ENCODE data around the gene KIRREL3. TPM values are rescaled to one million over a fixed set of nuclear protein-coding genes. Genes with fewer than 3 reads are reported as not detected.
"Not testable (repeated sequence)": the region's sequence is repeated elsewhere in the genome, so short reads cannot be mapped to it uniquely, and the experiment has no call there.

Gene KIRREL3
- total and polyA plus RNA-seq, 9 of the 15 experiments (the other 6 are each of a cell fraction or from before 2014, with no cell fraction given) = 0.04 to 0.10 TPM; not detected in 7

- H3K27ac ChIP-seq (ENCODE audit: extremely low read depth, low read depth, low read length) = no peak overlapping the region
- ChIA-PET POLR2A (no interaction called here), CTCF (ENCODE audit: low intra/inter-chr PET ratio) (no interaction called here)
- no peaks in the 10 kb centered on the region for H3K79me2 ChIP-seq (ENCODE audit: control insufficient read depth, insufficient read depth, low read length)
- H3K9me3 ChIP-seq (replicated peaks; ENCODE audit: control insufficient read depth, insufficient read depth, low read depth, low read length) = no peaks in the 10 kb centered on the region
- no peak overlapping the region for H2AFZ ChIP-seq (ENCODE audit: low read depth, low read length)
- no TSS peak for BruUV-seq (replicated peaks)
- ATAC-seq (no peak), DNase-seq (ENCODE audit: extremely low read depth in 1 of 4, low spot score in 3 of 4) (no peak), FAIRE-seq (no peak)
- TF ChIP-seq SMAD3 (CRISPR knock-in tag; conservative IDR thresholded peaks at IDR 0.05) (no peak), IRF1 (CRISPR knock-in tag; IDR thresholded peaks at IDR 0.05; ENCODE audit: borderline replicate concordance) (no peak), ZNF551 (CRISPR knock-in tag; IDR thresholded peaks at IDR 0.05) (no peak), NUFIP1 (IDR thresholded peaks at IDR 0.05; ENCODE audit: partially characterized antibody) (no peak), FOXK1 (CRISPR knock-in tag; IDR thresholded peaks at IDR 0.05; ENCODE audit: borderline replicate concordance) (no peak), SOX6 (IDR thresholded peaks at IDR 0.05) (no peak), EP400 (IDR thresholded peaks at IDR 0.05) (no peak), BCOR (IDR thresholded peaks at IDR 0.05) (no peak), XRCC3 (IDR thresholded peaks at IDR 0.05) (no peak), ZNF431 (CRISPR knock-in tag; IDR thresholded peaks at IDR 0.05) (no peak), MAFG (tag; conservative IDR thresholded peaks at IDR 0.05) (no peak), CHCHD3 (CRISPR knock-in tag; IDR thresholded peaks at IDR 0.05) (no peak), DNMT1 (IDR thresholded peaks at IDR 0.05) (no peak), ETV6 (IDR thresholded peaks at IDR 0.05; ENCODE audit: borderline replicate concordance in 1 of 2, low read depth in 2 of 2, low read length in 1 of 2) (no peak), ETV6 (CRISPR knock-in tag; IDR thresholded peaks at IDR 0.05; ENCODE audit: borderline replicate concordance) (no peak)
- no peaks in the 10 kb centered on the region for H3K36me3 ChIP-seq (ENCODE audit: control insufficient read depth, insufficient read depth, low read length)
- no peaks in the 10 kb centered on the region for H3K9me1 ChIP-seq (ENCODE audit: control insufficient read depth, insufficient read depth, low read length)
- H4K20me1 ChIP-seq (replicated peaks; ENCODE audit: control insufficient read depth, insufficient read depth, low read length) = no peaks in the 10 kb centered on the region
- no peaks in the 10 kb centered on the region for H3K4me1 ChIP-seq (replicated peaks in 1 of 2; ENCODE audit: control insufficient read depth in 2 of 2, insufficient read depth in 2 of 2, low read length in 2 of 2)
- no peak overlapping the region for H3K9ac ChIP-seq (ENCODE audit: insufficient read depth in 1 of 2, low read depth in 2 of 2, low read length in 2 of 2)
- H3K4me3 ChIP-seq = no peak overlapping the region
- no peak overlapping the region for H3K4me2 ChIP-seq (ENCODE audit: insufficient read depth, low read length)
- no peaks in the 10 kb centered on the region for H3K27me3 ChIP-seq (ENCODE audit: control insufficient read depth in 2 of 2, insufficient read depth in 2 of 2, low read length in 2 of 2)
- in situ Hi-C loops (cut with MboI) = no loop called here
- WGBS (ENCODE audit: insufficient coverage, low coverage, missing lambda C conversion rate) = 0% methylated on average over 10 of the region's 10 CpGs
- intact Hi-C loops (cut with micrococcal nuclease) = no loop called here
Observed at GRCh38 chr11:126956635-126957034, 43.9 kb downstream of the KIRREL3 start.

GRCh38 chr11:126952533-126952932 is 48.0 kb downstream of the KIRREL3 start:
- DNase-seq (ENCODE audit: extremely low read depth in 1 of 4, low spot score in 3 of 4); H3K27me3 ChIP-seq (ENCODE audit: control insufficient read depth in 2 of 2, insufficient read depth in 2 of 2, low read length in 2 of 2); intact Hi-C loops (cut with micrococcal nuclease); H4K20me1 ChIP-seq (replicated peaks; ENCODE audit: control insufficient read depth, insufficient read depth, low read length); H3K4me2 ChIP-seq (ENCODE audit: insufficient read depth, low read length); H3K36me3 ChIP-seq (ENCODE audit: control insufficient read depth, insufficient read depth, low read length); in situ Hi-C loops (cut with MboI); BruUV-seq (replicated peaks); ATAC-seq; H3K79me2 ChIP-seq (ENCODE audit: control insufficient read depth, insufficient read depth, low read length); H3K27ac ChIP-seq (ENCODE audit: extremely low read depth, low read depth, low read length); H3K4me3 ChIP-seq; H3K9ac ChIP-seq (ENCODE audit: insufficient read depth in 1 of 2, low read depth in 2 of 2, low read length in 2 of 2); H3K4me1 ChIP-seq (replicated peaks in 1 of 2; ENCODE audit: control insufficient read depth in 2 of 2, insufficient read depth in 2 of 2, low read length in 2 of 2); H3K9me3 ChIP-seq (replicated peaks; ENCODE audit: control insufficient read depth, insufficient read depth, low read depth, low read length); FAIRE-seq; CTCF ChIA-PET (ENCODE audit: low intra/inter-chr PET ratio); H3K9me1 ChIP-seq (ENCODE audit: control insufficient read depth, insufficient read depth, low read length); POLR2A ChIA-PET; H2AFZ ChIP-seq (ENCODE audit: low read depth, low read length): not testable (repeated sequence)
- WGBS (ENCODE audit: insufficient coverage, low coverage, missing lambda C conversion rate) = 0% methylated on average over 2 of the region's 2 CpGs

All from K562 (cell line).